Activated CD8-positive, alpha-beta memory T cell treated with anti-CD3 and anti-CD28 coated beads for 48 hours (primary cell): ENCODE data around the gene SLC22A3.

Source experiments
- DNase-seq, 3 experiments: peaks; one replicate each; pipeline ENCODE4 v3.0.0-alpha.2; 2020; ENCODE audit warnings: low read depth in 2 of 3, low spot score in 2 of 3

The SLC22A3 gene

GRCh38 chr6:160500639-160501038 lies 152.5 kb downstream of the SLC22A3 start:
- no peak for DNase-seq
